B cell (primary cell): Measurements from ENCODE around the gene HMCN1.

Source experiments
- EZH2 ChIP-seq: IDR thresholded peaks from 2 replicates; pipeline ENCODE4 v1.6.1; 2012; ENCODE audit warnings: borderline replicate concordance, low read depth, mild to moderate bottlenecking, moderate library complexity, low read length; ENCODE audit not compliant: insufficient read depth, poor library complexity, severe bottlenecking
- TF ChIP-seq, protein P1 (sequence below): fragments of 200-600 bp; IDR thresholded peaks from one replicate; pipeline ENCODE4 v1.8.0; 2022; ENCODE audit warnings: antibody characterized with exemption, mild to moderate bottlenecking

DNA sequence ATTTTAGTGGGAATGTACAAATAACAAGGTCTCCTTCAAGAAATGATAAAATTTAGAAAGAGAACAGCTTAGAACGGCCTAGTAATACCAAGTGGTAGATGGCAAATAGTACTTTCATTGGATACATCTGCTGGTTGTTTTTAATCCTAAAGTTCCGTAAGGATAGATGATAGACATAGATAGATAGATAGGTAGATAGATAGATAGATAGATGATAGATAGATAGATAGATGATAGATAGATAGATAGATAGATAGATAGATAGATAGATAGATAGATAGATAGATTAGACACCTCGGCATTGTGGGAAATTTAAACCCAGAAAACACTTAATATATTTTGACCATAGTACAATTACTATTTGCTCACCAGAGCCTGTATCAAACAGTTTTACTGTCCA is 352.4 kb downstream of the HMCN1 start:
- TF ChIP-seq, protein P1, sequence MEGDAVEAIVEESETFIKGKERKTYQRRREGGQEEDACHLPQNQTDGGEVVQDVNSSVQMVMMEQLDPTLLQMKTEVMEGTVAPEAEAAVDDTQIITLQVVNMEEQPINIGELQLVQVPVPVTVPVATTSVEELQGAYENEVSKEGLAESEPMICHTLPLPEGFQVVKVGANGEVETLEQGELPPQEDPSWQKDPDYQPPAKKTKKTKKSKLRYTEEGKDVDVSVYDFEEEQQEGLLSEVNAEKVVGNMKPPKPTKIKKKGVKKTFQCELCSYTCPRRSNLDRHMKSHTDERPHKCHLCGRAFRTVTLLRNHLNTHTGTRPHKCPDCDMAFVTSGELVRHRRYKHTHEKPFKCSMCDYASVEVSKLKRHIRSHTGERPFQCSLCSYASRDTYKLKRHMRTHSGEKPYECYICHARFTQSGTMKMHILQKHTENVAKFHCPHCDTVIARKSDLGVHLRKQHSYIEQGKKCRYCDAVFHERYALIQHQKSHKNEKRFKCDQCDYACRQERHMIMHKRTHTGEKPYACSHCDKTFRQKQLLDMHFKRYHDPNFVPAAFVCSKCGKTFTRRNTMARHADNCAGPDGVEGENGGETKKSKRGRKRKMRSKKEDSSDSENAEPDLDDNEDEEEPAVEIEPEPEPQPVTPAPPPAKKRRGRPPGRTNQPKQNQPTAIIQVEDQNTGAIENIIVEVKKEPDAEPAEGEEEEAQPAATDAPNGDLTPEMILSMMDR, result no peak
- no peak for TF ChIP-seq EZH2
